Mononuclear cell (primary cell): ENCODE measurements around the gene QKI. TPM values are rescaled to one million over a fixed set of nuclear protein-coding genes. Genes with fewer than 3 reads are reported as not detected.
"Not testable (repeated sequence)": the region's sequence is repeated elsewhere in the genome, so short reads cannot be mapped to it uniquely, and the experiment has no call there.

Experiments
- H3K27me3 ChIP-seq: 2 replicates; pipeline ENCODE4 v1.6.0; 2011; ENCODE audit warnings: low read length, control low read depth; ENCODE audit not compliant: insufficient read depth
- H3K4me1 ChIP-seq: 2 replicates; pipeline ENCODE4 v1.5.1; 2011; ENCODE audit warnings: mild to moderate bottlenecking, low read length, control low read depth; ENCODE audit not compliant: insufficient read depth
- H3K4me3 ChIP-seq: 2 replicates; pipeline ENCODE4 v1.5.1; 2011; ENCODE audit warnings: mild to moderate bottlenecking, low read length, moderate library complexity
- H3K9me3 ChIP-seq: 2 replicates; pipeline ENCODE4 v1.5.1; 2011; ENCODE audit warnings: low read depth, mild to moderate bottlenecking, control low read depth, low read length
- total RNA-seq: library from RNA; depleted of rRNA; stranded (reverse); fragments of >200 nt; gene quantifications from one replicate; pipeline ENCODE4 v1.2.3, GENCODE V29; 2012

Gene QKI
- total RNA-seq, 1 donor = 167 TPM

DNA sequence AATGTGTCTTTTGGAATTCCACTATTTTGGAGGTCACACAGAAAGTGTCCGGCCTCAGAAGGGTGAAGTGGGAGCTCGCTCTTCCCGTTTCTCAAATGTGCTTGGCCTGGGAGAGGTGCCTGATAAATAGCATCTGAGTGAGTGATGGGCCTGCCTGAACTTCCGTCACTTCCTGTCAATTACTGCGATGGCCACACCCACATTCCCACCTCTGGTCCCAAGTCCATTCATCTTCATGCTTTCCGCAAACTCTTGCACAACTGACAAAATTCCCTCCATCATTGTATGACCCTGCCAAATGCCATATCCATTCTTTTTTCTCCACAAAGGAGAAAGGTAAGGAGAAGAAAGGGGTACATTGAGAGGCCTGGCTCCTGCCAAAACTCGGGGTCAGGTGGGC lies 169.0 kb downstream of the QKI start:
- Histone ChIP-seq H3K4me3 (no peak overlapping the region), H3K9me3 (no peaks in the 10 kb centered on the region), H3K4me1 (peaks cover 25% of the 10 kb centered on the region), H3K27me3 (no peaks in the 10 kb centered on the region)

DNA sequence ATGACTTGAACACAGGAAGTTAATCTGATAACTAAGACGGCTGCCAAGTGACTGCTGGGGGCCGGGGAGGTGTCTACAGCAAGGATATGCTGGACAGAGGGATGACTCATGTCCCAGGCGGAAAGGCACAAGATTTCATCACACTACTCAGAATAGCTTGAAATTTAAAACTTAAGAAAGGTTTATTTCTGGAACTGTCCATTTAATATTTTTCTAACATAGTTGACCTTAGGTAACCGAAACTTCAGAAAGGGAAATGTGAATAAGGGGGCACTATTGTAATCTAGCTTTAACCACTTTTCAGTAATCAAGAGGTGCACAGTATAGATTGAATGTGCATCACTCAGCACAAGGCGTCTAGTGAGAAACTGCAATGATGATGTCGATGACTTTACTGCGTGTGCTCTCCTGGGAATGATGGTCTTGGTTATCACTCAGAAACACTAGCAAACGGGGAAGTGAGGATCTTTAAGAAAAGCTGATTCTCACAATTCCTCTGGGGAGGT lies 171.5 kb downstream of the QKI start:
- H3K4me1 ChIP-seq = peaks cover 25% of the 10 kb centered on the region

DNA sequence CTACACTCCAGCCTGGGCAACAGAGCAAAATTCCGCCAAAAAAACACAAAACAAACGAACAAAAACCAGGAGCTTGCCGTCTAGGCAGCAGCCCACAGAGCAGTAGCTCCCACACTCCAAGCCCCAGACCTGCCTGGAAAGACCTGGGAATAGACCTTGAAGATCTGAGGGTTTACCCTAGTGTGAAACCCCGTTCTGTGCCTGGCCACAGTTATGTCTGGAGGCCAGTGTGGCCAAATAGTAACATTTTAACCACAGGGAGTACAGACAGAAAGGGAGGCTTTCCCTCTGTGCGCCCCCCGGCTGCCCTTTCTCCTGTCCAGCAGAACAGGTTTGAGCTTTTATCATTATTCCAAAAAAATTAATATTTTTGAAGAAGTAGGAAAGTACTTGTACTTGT lies 172.4 kb downstream of the QKI start:
- H3K4me1 ChIP-seq = peaks cover 25% of the 10 kb centered on the region
- H3K27me3 ChIP-seq = no peaks in the 10 kb centered on the region
- H3K9me3 ChIP-seq = no peaks in the 10 kb centered on the region
- no peak overlapping the region for H3K4me3 ChIP-seq

More for the DNA sequence above, 171.5 kb downstream of the QKI start:
- Histone ChIP-seq H3K27me3 (no peaks in the 10 kb centered on the region), H3K9me3 (no peaks in the 10 kb centered on the region), H3K4me3 (no peak overlapping the region)

DNA sequence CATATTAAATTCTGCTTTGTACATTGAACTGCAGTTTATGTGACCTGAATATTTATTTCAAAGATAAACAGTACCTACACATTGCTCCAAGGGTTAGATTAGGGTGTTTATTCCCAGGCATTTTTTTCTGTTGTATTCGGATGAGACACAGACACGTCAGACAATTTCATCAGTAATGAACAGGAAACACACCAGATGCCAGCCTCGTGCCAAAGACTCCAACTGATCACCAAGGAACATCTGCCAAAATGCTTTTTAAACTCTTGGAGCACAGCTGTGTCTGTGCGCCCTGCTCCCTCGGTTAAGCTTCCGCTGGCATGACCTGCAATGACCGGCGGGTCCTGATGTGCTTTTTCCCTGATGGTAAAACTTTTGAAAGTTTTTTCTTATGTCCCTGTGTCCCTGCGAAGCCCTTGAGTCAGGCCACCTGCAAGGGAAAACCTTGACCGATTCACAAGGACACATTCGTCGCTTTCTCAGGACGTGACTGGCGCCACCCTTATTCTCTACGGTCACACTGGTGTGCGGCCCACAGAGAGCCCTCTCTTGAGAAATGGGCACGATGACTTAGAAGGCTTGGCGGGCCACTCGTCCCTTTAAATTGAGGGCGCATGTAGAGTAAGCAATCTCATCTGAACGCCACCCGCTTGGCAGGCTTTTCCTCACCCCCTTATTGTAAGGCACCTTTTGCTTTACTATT lies 173.9 kb downstream of the QKI start:
- Histone ChIP-seq H3K27me3 (no peaks in the 10 kb centered on the region), H3K9me3 (peaks cover 10% of the 10 kb centered on the region), H3K4me3 (no peak overlapping the region), H3K4me1 (peaks cover 25% of the 10 kb centered on the region)

DNA sequence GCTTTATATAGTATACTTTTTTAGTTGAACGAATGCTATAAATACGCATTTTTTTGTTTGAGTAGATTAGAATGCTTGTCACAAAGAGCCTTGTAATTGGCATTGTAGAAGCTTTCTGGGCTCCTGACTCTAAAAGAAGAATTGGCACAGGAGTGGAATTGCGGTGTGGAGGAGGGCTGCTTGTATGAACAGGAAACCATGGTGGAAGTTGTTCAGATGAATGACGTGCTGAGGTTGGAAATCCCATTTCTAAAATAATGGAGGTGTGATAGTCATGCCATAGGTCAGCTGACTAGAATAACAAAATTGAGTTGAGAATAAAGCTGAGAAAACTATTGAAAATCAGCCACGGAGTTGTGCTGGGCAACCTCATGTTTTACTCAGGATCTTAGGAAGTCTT lies 174.9 kb downstream of the QKI start:
- Histone ChIP-seq H3K27me3 (no peaks in the 10 kb centered on the region), H3K4me1 (peaks cover 25% of the 10 kb centered on the region), H3K9me3 (peaks cover 11% of the 10 kb centered on the region), H3K4me3 (no peak overlapping the region)

DNA sequence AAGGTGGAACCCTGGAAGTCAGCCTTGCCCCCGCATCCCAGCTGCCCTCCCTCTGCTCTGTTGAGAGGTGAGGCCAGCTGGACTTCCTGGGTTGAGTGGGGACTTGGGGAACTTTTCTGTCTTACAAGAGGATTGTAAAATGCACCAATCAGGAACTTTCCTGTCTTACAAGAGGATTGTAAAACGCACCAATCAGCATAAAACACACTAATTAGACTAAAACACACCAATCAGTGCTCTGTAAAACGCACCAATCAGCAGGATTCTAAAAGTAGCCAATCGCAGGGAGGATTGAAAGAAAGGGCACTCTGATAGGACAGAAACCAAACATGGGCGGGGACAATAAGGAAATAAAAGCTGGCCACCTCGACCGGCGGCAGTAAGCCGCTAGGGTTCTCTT lies 175.6 kb downstream of the QKI start:
- Histone ChIP-seq H3K4me1 (peaks cover 25% of the 10 kb centered on the region), H3K9me3 (peaks cover 11% of the 10 kb centered on the region)
- H3K27me3 ChIP-seq, H3K4me3 ChIP-seq: not testable (repeated sequence)

DNA sequence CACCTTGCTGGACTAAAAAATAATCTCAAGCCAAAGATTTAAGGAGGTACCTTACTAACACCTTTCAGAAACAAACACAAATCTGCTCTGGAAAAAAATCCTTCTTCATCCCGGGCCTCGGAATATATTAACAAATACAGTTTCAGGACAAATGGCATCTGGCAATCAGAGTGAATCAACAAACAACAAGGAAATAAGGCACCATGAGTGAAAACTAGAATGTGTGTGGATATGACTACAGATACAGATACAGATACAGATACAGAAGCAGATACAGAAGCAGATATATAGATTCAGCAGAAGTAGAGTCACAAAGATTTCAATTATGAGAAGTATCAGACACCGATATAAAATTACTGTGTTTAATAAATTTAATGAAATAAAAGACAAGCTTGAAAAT lies 178.4 kb downstream of the QKI start:
- Histone ChIP-seq H3K4me3 (no peak overlapping the region), H3K9me3 (peaks cover 11% of the 10 kb centered on the region), H3K4me1 (no peaks in the 10 kb centered on the region), H3K27me3 (no peaks in the 10 kb centered on the region)

DNA sequence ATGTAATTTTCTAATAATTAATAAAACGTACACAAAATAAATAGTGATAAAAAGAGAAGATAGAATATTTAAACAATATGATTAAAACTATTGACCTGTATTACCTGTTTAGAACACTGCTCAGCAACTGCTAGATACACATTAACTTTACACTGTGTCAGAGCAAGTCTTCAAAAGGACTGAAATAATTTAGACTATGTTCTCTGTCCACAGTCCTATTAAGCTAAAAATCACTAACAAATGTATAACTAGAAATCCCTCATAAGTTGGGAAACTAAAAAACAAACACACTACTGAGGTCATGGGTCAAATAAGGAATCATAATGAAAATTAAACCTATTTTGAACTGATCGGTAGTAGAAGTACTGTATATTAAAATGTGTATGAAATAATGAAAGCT lies 181.7 kb downstream of the QKI start:
- Histone ChIP-seq H3K9me3 (peaks cover 11% of the 10 kb centered on the region), H3K4me3 (no peak overlapping the region), H3K27me3 (no peaks in the 10 kb centered on the region), H3K4me1 (no peaks in the 10 kb centered on the region)

DNA sequence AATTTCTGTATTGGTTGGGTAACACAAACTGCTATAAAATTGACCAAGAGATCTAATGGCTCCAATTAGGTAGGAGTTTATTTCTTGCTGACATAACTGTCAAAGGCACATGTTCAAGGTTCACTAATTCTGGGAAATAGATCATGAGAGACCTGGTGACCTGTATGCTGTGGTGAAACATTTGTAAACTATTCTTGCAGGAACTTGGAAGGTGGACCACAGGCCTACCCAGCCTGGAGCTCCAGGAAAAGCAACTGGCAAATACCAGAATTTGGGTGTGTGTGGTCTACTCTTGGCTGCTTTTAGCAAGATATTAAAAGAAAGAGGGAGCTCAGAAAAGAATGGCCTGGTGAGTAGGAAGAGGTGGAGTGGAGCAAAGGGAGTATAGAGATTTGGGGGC lies 184.6 kb downstream of the QKI start:
- Histone ChIP-seq H3K27me3 (no peaks in the 10 kb centered on the region), H3K9me3 (no peaks in the 10 kb centered on the region), H3K4me1 (no peaks in the 10 kb centered on the region), H3K4me3 (no peak overlapping the region)

DNA sequence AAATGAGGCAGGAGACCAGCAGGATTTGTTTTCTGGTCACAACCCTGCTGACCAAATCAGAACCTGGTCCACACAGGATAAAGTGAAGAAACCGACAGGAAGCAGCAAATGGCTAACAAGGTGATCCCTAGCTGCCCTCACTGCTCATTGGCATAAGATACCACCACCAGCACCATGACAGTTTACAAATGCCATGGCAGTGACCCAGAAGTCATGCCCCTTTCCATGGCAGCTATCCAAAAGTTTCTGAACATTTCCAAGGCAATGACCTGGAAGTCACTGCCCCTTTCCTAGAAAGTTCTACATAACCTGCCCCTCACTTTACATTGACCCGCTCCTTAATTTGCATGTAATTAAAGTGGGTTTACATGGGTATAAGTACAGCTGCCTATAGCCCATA lies 185.2 kb downstream of the QKI start:
- Histone ChIP-seq H3K27me3 (no peaks in the 10 kb centered on the region), H3K9me3 (no peaks in the 10 kb centered on the region), H3K4me3 (no peak overlapping the region), H3K4me1 (no peaks in the 10 kb centered on the region)

DNA sequence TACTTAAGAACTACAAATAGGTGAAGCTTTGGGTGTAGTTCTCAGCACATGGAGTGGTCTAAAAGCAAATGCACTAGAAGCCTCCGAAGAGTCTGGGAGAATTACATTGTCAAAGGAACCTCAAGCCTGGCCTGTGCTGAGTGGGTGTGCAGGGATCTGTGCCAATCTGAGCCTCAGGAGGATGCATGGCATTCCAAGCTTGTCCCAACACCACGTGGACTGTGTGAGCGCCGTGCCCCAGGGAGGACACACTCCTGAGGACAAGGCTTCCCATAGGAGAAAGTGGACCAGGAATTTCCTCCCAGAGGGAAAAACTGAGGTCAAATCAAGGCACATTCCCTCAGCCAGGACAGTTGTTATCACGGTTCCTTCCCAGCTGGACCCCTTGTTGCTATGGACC lies 185.8 kb downstream of the QKI start:
- H3K9me3 ChIP-seq = no peaks in the 10 kb centered on the region
- no peak overlapping the region for H3K4me3 ChIP-seq
- H3K27me3 ChIP-seq = no peaks in the 10 kb centered on the region
- H3K4me1 ChIP-seq = no peaks in the 10 kb centered on the region

DNA sequence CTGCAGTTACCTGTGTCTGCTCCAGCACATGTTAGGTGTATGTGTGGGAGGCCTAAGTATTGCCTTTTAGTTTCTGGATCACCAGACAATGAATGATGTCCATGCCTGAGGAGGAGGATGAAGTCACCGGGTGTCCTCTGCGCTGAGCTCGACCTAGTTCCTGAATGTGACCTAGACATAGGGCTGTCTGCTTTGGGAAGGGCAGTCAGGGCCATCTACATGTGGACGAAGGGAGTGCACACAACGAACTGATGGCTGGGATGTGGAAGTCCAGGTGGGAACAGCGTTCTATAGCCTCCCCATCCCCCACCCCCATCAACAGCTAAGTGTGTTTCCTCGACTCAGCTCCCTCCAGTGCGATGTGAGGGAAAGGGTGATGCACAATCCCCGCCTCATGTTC lies 186.3 kb downstream of the QKI start:
- no peak overlapping the region for H3K4me3 ChIP-seq
- H3K27me3 ChIP-seq = no peaks in the 10 kb centered on the region
- H3K4me1 ChIP-seq = no peaks in the 10 kb centered on the region
- no peaks in the 10 kb centered on the region for H3K9me3 ChIP-seq

DNA sequence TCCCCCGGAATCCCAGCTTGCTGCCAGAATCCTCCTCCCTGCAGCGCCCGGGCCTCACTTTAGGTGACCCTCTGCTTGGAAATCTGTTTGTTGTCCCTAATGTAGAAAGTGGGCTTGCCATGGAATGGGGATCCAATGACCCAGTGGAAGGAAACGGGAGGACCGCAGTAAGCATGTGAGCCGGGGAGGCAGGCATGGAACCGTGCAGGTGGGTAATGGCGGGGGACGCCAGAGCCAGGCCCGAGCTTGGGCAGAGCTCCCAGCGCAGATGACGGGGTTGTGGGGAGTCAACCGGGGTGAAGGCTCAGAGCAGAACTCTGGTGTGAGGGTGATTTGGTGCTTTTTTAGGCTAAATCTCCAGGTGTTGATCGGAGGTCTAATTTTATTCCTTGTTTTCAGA lies 188.3 kb downstream of the QKI start:
- H3K4me1 ChIP-seq = no peaks in the 10 kb centered on the region
- no peak overlapping the region for H3K4me3 ChIP-seq
- H3K27me3 ChIP-seq = no peaks in the 10 kb centered on the region
- no peaks in the 10 kb centered on the region for H3K9me3 ChIP-seq

DNA sequence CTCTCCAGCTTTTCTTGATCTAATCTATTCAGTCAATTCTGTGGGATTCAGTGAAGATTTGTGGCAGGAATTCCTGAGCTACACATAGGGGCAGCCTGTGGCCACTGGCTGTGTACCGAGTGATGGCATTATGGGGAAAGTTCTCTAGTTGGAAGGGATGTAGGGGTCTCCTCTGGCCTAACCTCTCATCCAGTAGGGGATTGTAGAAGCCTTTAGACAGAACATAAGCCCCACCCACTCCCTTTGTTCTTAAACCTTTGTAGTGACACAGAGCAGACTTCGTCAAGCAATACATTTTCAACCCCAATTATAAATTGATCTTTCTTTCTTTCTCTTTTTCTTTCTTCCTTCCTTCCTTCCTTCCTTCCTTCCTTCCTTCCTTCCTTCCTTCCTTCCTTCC lies 188.9 kb downstream of the QKI start:
- Histone ChIP-seq H3K4me3 (no peak overlapping the region), H3K9me3 (no peaks in the 10 kb centered on the region)

DNA sequence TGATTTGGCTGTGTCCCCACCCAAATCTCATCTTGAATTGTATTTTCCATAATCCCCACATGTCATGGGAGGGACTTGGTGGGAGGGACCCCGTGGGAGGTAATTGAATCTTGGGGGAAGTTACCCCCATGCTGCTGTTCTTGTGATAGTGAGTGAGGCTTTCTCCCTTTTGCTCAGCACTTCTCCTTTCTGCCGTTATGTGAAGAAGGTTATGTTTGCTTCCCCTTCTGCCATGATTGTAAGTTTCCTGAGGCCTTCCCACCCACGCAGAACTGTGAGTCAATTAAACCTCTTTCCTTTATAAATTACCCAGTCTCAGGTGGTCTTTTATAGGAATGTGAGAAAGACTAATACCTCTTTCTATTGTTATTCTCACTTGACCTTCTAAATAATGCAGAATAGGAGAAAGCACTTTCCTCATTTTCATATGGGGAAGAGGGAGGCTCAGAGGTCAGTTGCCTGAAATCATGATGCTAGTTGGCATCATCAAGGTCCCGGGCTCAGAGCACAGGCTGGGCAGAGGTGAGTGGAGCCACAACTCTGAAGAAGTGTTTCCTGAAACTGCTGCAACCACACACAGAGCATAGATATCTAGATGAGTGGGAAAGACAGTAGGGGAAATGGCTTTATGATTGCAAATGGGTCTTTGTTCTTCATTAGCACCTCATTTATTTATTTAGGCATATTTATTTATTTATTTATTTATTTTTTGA lies 191.0 kb downstream of the QKI start:
- H3K4me1 ChIP-seq = no peaks in the 10 kb centered on the region
- H3K4me3 ChIP-seq = no peak overlapping the region
- no peaks in the 10 kb centered on the region for H3K9me3 ChIP-seq
- H3K27me3 ChIP-seq = no peaks in the 10 kb centered on the region

More for the DNA sequence above, 188.9 kb downstream of the QKI start:
- H3K27me3 ChIP-seq = no peaks in the 10 kb centered on the region
- H3K4me1 ChIP-seq = no peaks in the 10 kb centered on the region

DNA sequence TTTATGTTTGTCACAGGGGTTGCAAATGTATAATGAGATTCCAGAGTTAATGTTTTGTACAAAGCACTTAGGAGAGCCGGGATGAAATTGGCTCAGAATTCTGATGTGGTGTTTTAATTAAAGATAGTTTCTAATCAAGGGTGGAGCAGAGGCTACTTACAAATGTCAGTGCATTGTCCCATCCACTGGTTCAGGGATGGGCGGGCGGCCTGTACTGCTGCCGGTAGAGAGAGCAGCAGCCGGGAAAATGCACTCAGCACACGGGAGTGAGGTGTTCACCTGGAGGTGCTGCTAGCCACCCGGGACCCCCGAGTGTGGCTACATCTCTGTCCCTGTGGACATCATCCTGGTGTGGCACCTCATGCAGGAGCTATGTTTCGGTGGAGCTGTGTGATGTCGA lies 193.3 kb downstream of the QKI start:
- Histone ChIP-seq H3K9me3 (no peaks in the 10 kb centered on the region), H3K27me3 (no peaks in the 10 kb centered on the region), H3K4me3 (no peak overlapping the region), H3K4me1 (no peaks in the 10 kb centered on the region)
